ENCODE results near the gene NPAS3. TPM values are rescaled to one million over a fixed set of nuclear protein-coding genes. Genes with fewer than 3 reads are reported as not detected.

Gene NPAS3
- total RNA-seq, 1 experiment from 2014 or later: not detected

DNA sequence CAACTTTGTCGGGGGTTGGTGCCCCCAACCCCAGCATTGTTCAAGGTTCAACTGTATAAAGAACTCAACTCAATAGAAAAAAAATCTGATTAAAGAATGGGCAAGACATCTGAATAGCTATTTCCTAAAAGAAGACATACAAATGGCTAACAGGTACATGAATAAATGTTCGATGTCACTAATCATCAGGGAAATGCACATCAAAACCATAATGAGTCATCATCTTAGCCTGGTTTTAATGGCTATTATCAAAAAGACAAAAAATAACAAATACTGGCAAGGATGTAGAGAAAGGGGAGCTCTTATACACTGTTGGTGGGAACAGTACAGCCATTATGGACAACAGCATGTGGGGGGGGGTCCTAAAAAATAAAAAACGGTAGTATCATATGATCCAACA lies 28.7 kb downstream of the NPAS3 start:
- intact Hi-C loops (cut with micrococcal nuclease): no loop called here
- ChIA-PET CTCF (no interaction called here), POLR2A (no interaction called here), RAD21 (ENCODE audit: low non-redundant PET in 1 of 2, low total read pairs in 2 of 2, uncharacterized antibody in 2 of 2, unreplicated experiment in 2 of 2) (no interaction called here)
- H3K27ac ChIP-seq (ENCODE audit: low read depth, low read length): no peak overlapping the region
- no peaks in the 10 kb centered on the region for H3K9me3 ChIP-seq (ENCODE audit: control insufficient read depth in 1 of 2, insufficient read depth in 1 of 2, low read depth in 1 of 2, low read length in 2 of 2)
- H3K4me2 ChIP-seq (ENCODE audit: low read length): no peak overlapping the region
- DNase-seq (ENCODE audit: low read depth, low spot score): no peak
- no peaks in the 10 kb centered on the region for H3K36me3 ChIP-seq (ENCODE audit: control insufficient read depth in 1 of 2, insufficient read depth in 2 of 2, low read length in 2 of 2)
- H3K9ac ChIP-seq (ENCODE audit: low read length): no peak overlapping the region
- H3K4me1 ChIP-seq (ENCODE audit: control insufficient read depth in 1 of 2, insufficient read depth in 2 of 2, low read length in 2 of 2): no peaks in the 10 kb centered on the region
- no peak overlapping the region for H2AFZ ChIP-seq (ENCODE audit: low read depth, low read length, poor library complexity, severe bottlenecking)
- H3K79me2 ChIP-seq (ENCODE audit: insufficient read depth, low read length): no peaks in the 10 kb centered on the region
- BruUV-seq (replicated peaks): no TSS peak
- ATAC-seq: no peak
- no peaks in the 10 kb centered on the region for H4K20me1 ChIP-seq (ENCODE audit: insufficient read depth)
- no peak overlapping the region for H3K4me3 ChIP-seq (replicated peaks in 1 of 2; ENCODE audit: low read depth in 1 of 2, low read length in 2 of 2)
- H3K9me2 ChIP-seq (ENCODE audit: insufficient read depth): no peaks in the 10 kb centered on the region
- no peaks in the 10 kb centered on the region for H3K27me3 ChIP-seq (ENCODE audit: insufficient read depth, low read length)
- TF ChIP-seq SRF (IDR thresholded peaks at IDR 0.05; ENCODE audit: low read depth) (no peak), TCF7L2 (IDR thresholded peaks at IDR 0.05; ENCODE audit: borderline replicate concordance, extremely low read depth, insufficient read depth, insufficient read length) (no peak), FOSL1 (IDR thresholded peaks at IDR 0.05; ENCODE audit: low read depth) (no peak), JUND (IDR thresholded peaks at IDR 0.05) (no peak), SP1 (IDR thresholded peaks at IDR 0.05; ENCODE audit: low read depth) (no peak), CEBPB (IDR thresholded peaks at IDR 0.05; ENCODE audit: low read depth) (no peak), EGR1 (IDR thresholded peaks at IDR 0.05; ENCODE audit: low read depth) (no peak), CBX3 (IDR thresholded peaks at IDR 0.05; ENCODE audit: low read depth) (no peak), ZFX (IDR thresholded peaks at IDR 0.05) (no peak), EZH2phosphoT487 (IDR thresholded peaks at IDR 0.05; ENCODE audit: borderline replicate concordance) (no peak), EZH2 (IDR thresholded peaks at IDR 0.05) (no peak), YY1 (IDR thresholded peaks at IDR 0.05; ENCODE audit: extremely low read depth, insufficient replicate concordance, low read depth, low read length) (no peak), POLR2A (IDR thresholded peaks at IDR 0.05; ENCODE audit: borderline replicate concordance, extremely low read depth, insufficient read depth, insufficient read length) (no peak), POLR2AphosphoS5 (IDR thresholded peaks at IDR 0.05; ENCODE audit: low read depth, low read length) (no peak), RAD21 (IDR thresholded peaks at IDR 0.05; ENCODE audit: low read depth) (no peak), SIN3A (IDR thresholded peaks at IDR 0.05; ENCODE audit: low read depth) (no peak)
- TF ChIP-seq, protein P1, sequence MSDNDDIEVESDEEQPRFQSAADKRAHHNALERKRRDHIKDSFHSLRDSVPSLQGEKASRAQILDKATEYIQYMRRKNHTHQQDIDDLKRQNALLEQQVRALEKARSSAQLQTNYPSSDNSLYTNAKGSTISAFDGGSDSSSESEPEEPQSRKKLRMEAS (IDR thresholded peaks at IDR 0.05): no peak
- TF ChIP-seq, protein P2, sequence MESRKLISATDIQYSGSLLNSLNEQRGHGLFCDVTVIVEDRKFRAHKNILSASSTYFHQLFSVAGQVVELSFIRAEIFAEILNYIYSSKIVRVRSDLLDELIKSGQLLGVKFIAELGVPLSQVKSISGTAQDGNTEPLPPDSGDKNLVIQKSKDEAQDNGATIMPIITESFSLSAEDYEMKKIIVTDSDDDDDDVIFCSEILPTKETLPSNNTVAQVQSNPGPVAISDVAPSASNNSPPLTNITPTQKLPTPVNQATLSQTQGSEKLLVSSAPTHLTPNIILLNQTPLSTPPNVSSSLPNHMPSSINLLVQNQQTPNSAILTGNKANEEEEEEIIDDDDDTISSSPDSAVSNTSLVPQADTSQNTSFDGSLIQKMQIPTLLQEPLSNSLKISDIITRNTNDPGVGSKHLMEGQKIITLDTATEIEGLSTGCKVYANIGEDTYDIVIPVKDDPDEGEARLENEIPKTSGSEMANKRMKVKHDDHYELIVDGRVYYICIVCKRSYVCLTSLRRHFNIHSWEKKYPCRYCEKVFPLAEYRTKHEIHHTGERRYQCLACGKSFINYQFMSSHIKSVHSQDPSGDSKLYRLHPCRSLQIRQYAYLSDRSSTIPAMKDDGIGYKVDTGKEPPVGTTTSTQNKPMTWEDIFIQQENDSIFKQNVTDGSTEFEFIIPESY (IDR thresholded peaks at IDR 0.05; ENCODE audit: extremely low read depth, insufficient replicate concordance, low read length): no peak
- TF ChIP-seq, protein P3, sequence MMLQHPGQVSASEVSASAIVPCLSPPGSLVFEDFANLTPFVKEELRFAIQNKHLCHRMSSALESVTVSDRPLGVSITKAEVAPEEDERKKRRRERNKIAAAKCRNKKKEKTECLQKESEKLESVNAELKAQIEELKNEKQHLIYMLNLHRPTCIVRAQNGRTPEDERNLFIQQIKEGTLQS (IDR thresholded peaks at IDR 0.05): no peak
- TF ChIP-seq, protein P4, sequence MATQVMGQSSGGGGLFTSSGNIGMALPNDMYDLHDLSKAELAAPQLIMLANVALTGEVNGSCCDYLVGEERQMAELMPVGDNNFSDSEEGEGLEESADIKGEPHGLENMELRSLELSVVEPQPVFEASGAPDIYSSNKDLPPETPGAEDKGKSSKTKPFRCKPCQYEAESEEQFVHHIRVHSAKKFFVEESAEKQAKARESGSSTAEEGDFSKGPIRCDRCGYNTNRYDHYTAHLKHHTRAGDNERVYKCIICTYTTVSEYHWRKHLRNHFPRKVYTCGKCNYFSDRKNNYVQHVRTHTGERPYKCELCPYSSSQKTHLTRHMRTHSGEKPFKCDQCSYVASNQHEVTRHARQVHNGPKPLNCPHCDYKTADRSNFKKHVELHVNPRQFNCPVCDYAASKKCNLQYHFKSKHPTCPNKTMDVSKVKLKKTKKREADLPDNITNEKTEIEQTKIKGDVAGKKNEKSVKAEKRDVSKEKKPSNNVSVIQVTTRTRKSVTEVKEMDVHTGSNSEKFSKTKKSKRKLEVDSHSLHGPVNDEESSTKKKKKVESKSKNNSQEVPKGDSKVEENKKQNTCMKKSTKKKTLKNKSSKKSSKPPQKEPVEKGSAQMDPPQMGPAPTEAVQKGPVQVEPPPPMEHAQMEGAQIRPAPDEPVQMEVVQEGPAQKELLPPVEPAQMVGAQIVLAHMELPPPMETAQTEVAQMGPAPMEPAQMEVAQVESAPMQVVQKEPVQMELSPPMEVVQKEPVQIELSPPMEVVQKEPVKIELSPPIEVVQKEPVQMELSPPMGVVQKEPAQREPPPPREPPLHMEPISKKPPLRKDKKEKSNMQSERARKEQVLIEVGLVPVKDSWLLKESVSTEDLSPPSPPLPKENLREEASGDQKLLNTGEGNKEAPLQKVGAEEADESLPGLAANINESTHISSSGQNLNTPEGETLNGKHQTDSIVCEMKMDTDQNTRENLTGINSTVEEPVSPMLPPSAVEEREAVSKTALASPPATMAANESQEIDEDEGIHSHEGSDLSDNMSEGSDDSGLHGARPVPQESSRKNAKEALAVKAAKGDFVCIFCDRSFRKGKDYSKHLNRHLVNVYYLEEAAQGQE (IDR thresholded peaks at IDR 0.05; ENCODE audit: low read depth): no peak
